PFSK-1 (cell line): ENCODE measurements around the gene RFPL2.

Experiments used
- FOXP2 ChIP-seq: optimal IDR thresholded peaks from 2 replicates; pipeline ENCODE3; 2011; ENCODE audit warnings: borderline replicate concordance, control low read depth, inconsistent platforms; ENCODE audit not compliant: insufficient read depth; ENCODE audit errors: extremely low read length, extremely low read depth
- POLR2AphosphoS5 ChIP-seq: IDR thresholded peaks from 2 replicates; pipeline ENCODE4 v1.6.1; 2012; ENCODE audit warnings: low read depth, mild to moderate bottlenecking, control low read depth, low read length, moderate library complexity
- REST ChIP-seq, 2 experiments: IDR thresholded peaks; 2 replicates each; pipeline versions ENCODE4 v1.6.1 to v1.8.0; 2011 to 2012; ENCODE audit warnings: low read depth in 2 of 2, low read length in 2 of 2, control low read depth in 1 of 2, inconsistent platforms in 1 of 2, mild to moderate bottlenecking in 1 of 2, moderate library complexity in 1 of 2; ENCODE audit not compliant: insufficient read depth in 1 of 2
- SIN3A ChIP-seq: IDR thresholded peaks from 2 replicates; pipeline ENCODE4 v1.6.1; 2012; ENCODE audit warnings: mild to moderate bottlenecking, low read length, moderate library complexity, borderline replicate concordance; ENCODE audit not compliant: insufficient read depth
- TAF1 ChIP-seq: IDR thresholded peaks from 2 replicates; pipeline ENCODE4 v1.6.1; 2012; ENCODE audit warnings: low read length, control low read depth, borderline replicate concordance; ENCODE audit not compliant: insufficient read depth

The RFPL2 gene

GRCh38 chr22:32218470-32218869 is 13.6 kb upstream of the RFPL2 start:
- no peak for TF ChIP-seq SIN3A
- TF ChIP-seq TAF1 = no peak

GRCh38 chr22:32217465-32217864 is 12.6 kb upstream of the RFPL2 start:
- TF ChIP-seq POLR2AphosphoS5 (no peak), TAF1 (no peak), FOXP2 (no peak), REST (IDR thresholded peaks at IDR 0.05; ENCODE audit: insufficient read depth in 1 of 2, low read depth in 2 of 2, low read length in 2 of 2) (no peak), SIN3A (no peak)

- TF ChIP-seq SIN3A = no peak
- no peak for TF ChIP-seq POLR2AphosphoS5
- no peak for TF ChIP-seq TAF1
- TF ChIP-seq REST (IDR thresholded peaks at IDR 0.05; ENCODE audit: insufficient read depth in 1 of 2, low read depth in 2 of 2, low read length in 2 of 2) = no peak
- TF ChIP-seq FOXP2 = no peak
Observed at GRCh38 chr22:32216911-32217310, 12.0 kb upstream of the RFPL2 start.

GRCh38 chr22:32211011-32211410 is 6.1 kb upstream of the RFPL2 start:
- no peak for TF ChIP-seq POLR2AphosphoS5

GRCh38 chr22:32208681-32209080 is 3.8 kb upstream of the RFPL2 start:
- TF ChIP-seq REST (IDR thresholded peaks at IDR 0.05; ENCODE audit: insufficient read depth in 1 of 2, low read depth in 2 of 2, low read length in 2 of 2) = no peak
- TF ChIP-seq FOXP2 = no peak
- TF ChIP-seq TAF1 = no peak
- no peak for TF ChIP-seq POLR2AphosphoS5
- TF ChIP-seq SIN3A = no peak

GRCh38 chr22:32207971-32208480 is 3.2 kb upstream of the RFPL2 start:
- no peak for TF ChIP-seq TAF1
- TF ChIP-seq FOXP2 = no peak
- TF ChIP-seq REST (IDR thresholded peaks at IDR 0.05; ENCODE audit: insufficient read depth in 1 of 2, low read depth in 2 of 2, low read length in 2 of 2) = no peak
- no peak for TF ChIP-seq SIN3A
- TF ChIP-seq POLR2AphosphoS5 = no peak
